ENCODE measurements around the gene KIF1C. TPM values are rescaled to one million over a fixed set of nuclear protein-coding genes. Genes with fewer than 3 reads are reported as not detected.
A peak's percentile ranks its signal among the peaks of the same experiment; 100 is the strongest.

Gene KIF1C
- polyA plus RNA-seq, 3 donors = 3.6 to 12.0 (median 3.9) TPM

- H3K4me3 Mint-ChIP-seq = no peak overlapping the region
- H3K27me3 Mint-ChIP-seq (ENCODE audit: low read depth in 3 of 3) = peaks cover 3 to 16% (median 10%) of the 10 kb centered on the region in 3 donors
- no peaks in the 10 kb centered on the region for H3K79me2 ChIP-seq (ENCODE audit: insufficient read depth, low read length)
- no peak overlapping the region for H3K4me2 ChIP-seq (replicated peaks; ENCODE audit: extremely low read depth, low read length, poor library complexity, severe bottlenecking)
- H3K4me1 ChIP-seq (ENCODE audit: control insufficient read depth in 1 of 2, insufficient read depth in 2 of 2, low read length in 2 of 2) = no peaks in the 10 kb centered on the region
- peak overlapping the region in 1 of 7 donors; percentile 46 for H3K27ac Mint-ChIP-seq
- no peaks in the 10 kb centered on the region for H3K4me1 Mint-ChIP-seq
- no peaks in the 10 kb centered on the region for H3K27me3 ChIP-seq (ENCODE audit: control insufficient read depth in 2 of 2, insufficient read depth in 2 of 2, low read length in 2 of 2)
- intact Hi-C loops (cut with micrococcal nuclease) = no loop called here
- TF ChIP-seq CTCF (IDR thresholded peaks at IDR 0.05) = no peak
- H3K36me3 ChIP-seq (replicated peaks in 1 of 2; ENCODE audit: control insufficient read depth in 1 of 2, insufficient read depth in 2 of 2, low read length in 2 of 2) = no peaks in the 10 kb centered on the region
- no peaks in the 10 kb centered on the region for H3K36me3 Mint-ChIP-seq
- H4K20me1 ChIP-seq (ENCODE audit: insufficient read depth, low read length) = no peaks in the 10 kb centered on the region
- no peak for DNase-seq
- H3K9me3 Mint-ChIP-seq = peaks cover 0 to 3% (median 2%) of the 10 kb centered on the region in 7 donors
- no peak overlapping the region for H3K27ac ChIP-seq (ENCODE audit: low read depth in 1 of 2, low read length in 2 of 2)
- H3K9me3 ChIP-seq (replicated peaks in 1 of 2; ENCODE audit: control insufficient read depth in 1 of 2, insufficient read depth in 1 of 2, low read length in 2 of 2) = no peaks in the 10 kb centered on the region
- no CpG with 5 or more reads among the region's 2 CpGs for WGBS (ENCODE audit: insufficient coverage)
- no peak overlapping the region for H2AFZ ChIP-seq (ENCODE audit: insufficient read depth, low read depth, low read length, poor library complexity, severe bottlenecking)
- no peak overlapping the region for H3K9ac ChIP-seq (ENCODE audit: insufficient read depth, low read length, poor library complexity, severe bottlenecking)
- no peak overlapping the region for H3K4me3 ChIP-seq (replicated peaks in 1 of 3; ENCODE audit: low read depth in 2 of 3, low read length in 3 of 3)
These were observed 49.7 kb downstream of the KIF1C start for GRCh38 chr17:5047446-5047845.

GRCh38 chr17:5049314-5049841 lies 51.6 kb downstream of the KIF1C start:
- Mint-ChIP-seq H3K27me3 (ENCODE audit: low read depth in 3 of 3) (peaks cover 7 to 18% (median 10%) of the 10 kb centered on the region in 3 donors), H3K27ac (peak overlapping the region in 1 of 7 donors; percentile 73), H3K9me3 (peaks cover 0 to 3% (median 2%) of the 10 kb centered on the region in 7 donors), H3K4me1 (no peaks in the 10 kb centered on the region), H3K4me3 (no peak overlapping the region), H3K36me3 (no peaks in the 10 kb centered on the region)
- no peaks in the 10 kb centered on the region for H3K79me2 ChIP-seq (ENCODE audit: insufficient read depth, low read length)
- no peak for DNase-seq
- H3K4me1 ChIP-seq (ENCODE audit: control insufficient read depth in 1 of 2, insufficient read depth in 2 of 2, low read length in 2 of 2) = no peaks in the 10 kb centered on the region
- no peak overlapping the region for H3K27ac ChIP-seq (ENCODE audit: low read depth in 1 of 2, low read length in 2 of 2)
- H3K4me3 ChIP-seq (replicated peaks in 1 of 3; ENCODE audit: low read depth in 2 of 3, low read length in 3 of 3) = no peak overlapping the region
- no peaks in the 10 kb centered on the region for H3K36me3 ChIP-seq (replicated peaks in 1 of 2; ENCODE audit: control insufficient read depth in 1 of 2, insufficient read depth in 2 of 2, low read length in 2 of 2)
- no peak overlapping the region for H2AFZ ChIP-seq (ENCODE audit: insufficient read depth, low read depth, low read length, poor library complexity, severe bottlenecking)
- intact Hi-C loops (cut with micrococcal nuclease) = no loop called here
- H3K27me3 ChIP-seq (ENCODE audit: control insufficient read depth in 2 of 2, insufficient read depth in 2 of 2, low read length in 2 of 2) = peaks cover 0 to 3% of the 10 kb centered on the region in 2 donors
- TF ChIP-seq CTCF (IDR thresholded peaks at IDR 0.05) = no peak
- H3K4me2 ChIP-seq (replicated peaks; ENCODE audit: extremely low read depth, low read length, poor library complexity, severe bottlenecking) = no peak overlapping the region
- no peaks in the 10 kb centered on the region for H4K20me1 ChIP-seq (ENCODE audit: insufficient read depth, low read length)
- 92% methylated on average over 4 of the region's 5 CpGs for WGBS (ENCODE audit: insufficient coverage)
- H3K9me3 ChIP-seq (replicated peaks in 1 of 2; ENCODE audit: control insufficient read depth in 1 of 2, insufficient read depth in 1 of 2, low read length in 2 of 2) = no peaks in the 10 kb centered on the region
- no peak overlapping the region for H3K9ac ChIP-seq (ENCODE audit: insufficient read depth, low read length, poor library complexity, severe bottlenecking)
